Stimulated activated CD4-positive, alpha-beta T cell treated with anti-CD3 and anti-CD28 coated beads, Interleukin-15, amount 100 ng/mL, for 1 hour (primary cell): ENCODE data around the gene ARGLU1.
A peak's percentile ranks its signal among the peaks of the same experiment; 100 is the strongest.

Source experiments
- DNase-seq, 2 donors: peaks; one replicate each; pipeline ENCODE4 v3.0.0-alpha.2; 2020; ENCODE audit warnings: low read depth in 1 of 2, low spot score in 1 of 2

Gene ARGLU1

DNA sequence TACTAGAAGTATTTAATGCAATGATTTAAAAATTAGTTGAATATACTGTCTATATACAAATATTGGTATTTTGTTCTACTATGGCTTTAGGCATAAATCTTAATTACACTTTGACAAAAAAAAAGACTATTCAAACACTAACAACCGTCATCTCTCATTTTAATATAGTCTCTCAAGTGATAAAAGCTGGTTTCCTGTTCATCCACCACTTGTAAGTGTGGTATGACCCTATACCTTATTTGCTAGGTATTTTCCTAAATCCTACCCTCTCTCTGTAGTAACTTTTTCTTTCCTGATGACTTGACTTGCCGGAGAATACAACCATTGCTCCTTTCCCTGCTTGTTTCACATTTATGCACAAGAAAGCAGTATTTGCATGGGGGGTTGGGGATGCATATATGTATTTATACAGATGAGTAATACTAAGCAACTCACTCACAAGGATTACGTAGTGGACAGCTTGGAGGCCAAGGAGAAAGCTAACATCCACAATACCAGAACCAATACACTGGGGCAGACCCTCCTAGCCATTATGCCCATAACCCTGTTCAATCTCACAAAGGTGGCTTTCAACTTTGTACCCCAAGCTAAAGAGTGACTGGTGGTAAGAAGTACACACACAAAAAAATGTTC lies 19.8 kb downstream of the ARGLU1 start:
- DNase-seq: no peak

GRCh38 chr13:106541826-106542225 lies 26.1 kb downstream of the ARGLU1 start:
- DNase-seq: no peak

GRCh38 chr13:106540613-106541012 lies 27.3 kb downstream of the ARGLU1 start:
- no peak for DNase-seq

GRCh38 chr13:106537521-106537920 lies 30.4 kb downstream of the ARGLU1 start:
- no peak for DNase-seq

DNA sequence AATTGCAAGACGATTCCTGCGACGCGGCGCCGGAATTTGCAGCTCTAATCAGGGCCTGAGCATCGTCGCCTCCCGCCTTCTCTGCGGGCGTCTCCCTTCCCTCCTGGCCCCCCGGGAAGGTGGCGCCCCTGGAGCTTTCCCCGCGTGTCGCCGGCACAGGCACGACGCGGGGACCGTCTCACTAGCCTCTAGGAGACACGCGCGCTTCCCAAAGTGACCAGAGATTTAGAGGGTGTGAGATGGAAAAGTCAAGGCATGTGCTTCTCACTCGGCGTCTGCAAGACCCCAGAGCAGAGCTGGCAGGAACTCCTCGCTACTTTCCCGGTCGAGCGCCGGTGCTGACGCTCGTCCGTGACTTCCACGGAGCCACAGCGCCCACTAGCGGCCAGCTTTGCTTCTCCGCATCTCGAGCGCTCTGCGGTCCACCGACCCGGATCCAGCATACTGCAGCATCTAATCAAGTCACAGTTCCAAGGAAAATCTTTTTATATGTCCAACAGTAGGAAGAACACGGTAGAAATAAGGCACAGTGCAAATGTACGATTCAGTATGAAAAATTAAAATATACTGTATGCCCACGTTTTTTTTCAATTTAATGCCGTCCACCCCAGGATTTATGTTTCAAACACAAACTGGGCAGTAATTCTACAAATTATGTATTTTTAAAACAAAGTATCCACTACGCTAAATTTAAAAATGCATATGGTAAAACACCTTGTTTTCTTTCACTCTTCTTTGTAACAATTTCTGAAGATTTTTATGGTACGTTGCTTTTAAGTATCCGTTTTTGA lies 31.5 kb downstream of the ARGLU1 start:
- peak; percentile 67 to 88 for DNase-seq

GRCh38 chr13:106535552-106536243 lies 32.2 kb downstream of the ARGLU1 start, which contains the start of gene EFNB2:
Gene EFNB2, minus strand, starts transcription at chr13:106535662. Its CDS starts 698 bp downstream, at chr13:106534964.
- peak; percentile 74 to 82 for DNase-seq

DNA sequence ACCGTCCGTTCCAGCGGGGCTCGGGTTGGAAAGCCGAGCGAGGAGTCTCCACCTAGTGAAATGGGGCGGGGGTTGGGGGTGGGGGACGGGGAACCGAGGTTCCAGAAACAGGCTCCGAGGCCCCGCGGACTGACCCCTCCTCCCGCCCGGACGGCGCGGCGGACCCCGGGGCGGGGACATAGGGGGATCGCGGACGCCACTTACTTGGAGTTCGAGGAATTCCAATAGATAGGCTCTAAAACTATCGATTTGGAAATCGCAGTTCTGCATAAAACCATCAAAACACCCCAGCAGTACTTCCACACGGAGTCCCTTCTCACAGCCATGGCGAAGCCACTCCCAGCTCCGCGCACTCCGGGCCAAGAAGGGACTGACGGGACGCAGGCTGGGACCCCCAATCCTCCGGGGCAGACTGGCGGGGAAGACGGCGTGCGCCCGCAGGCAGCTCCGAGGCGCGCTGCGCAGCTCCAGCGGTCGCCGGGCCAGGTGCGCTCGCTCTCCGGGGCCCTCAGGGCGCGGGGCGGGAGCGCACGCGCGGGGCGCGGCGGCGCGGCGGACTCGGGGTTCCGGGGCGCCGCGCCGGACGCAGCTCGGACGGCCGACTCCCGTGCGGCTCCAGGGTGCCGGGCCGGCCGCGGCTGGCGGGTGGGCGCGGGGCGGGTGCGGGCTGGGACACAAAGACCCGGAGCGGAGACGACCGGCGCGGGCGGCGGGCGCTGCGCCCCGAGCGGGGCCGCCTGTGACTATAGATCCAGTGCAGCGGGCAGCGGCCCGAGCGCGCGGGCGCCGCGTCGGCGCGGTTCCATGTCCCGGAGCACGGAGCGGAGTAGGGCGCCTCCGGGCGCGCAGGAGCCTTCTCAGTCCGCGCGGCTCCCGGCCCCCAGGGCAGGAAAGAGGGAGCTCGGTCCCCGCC lies 33.0 kb downstream of the ARGLU1 start:
- peak in 1 of 2 donors; percentile 10 for DNase-seq

DNA sequence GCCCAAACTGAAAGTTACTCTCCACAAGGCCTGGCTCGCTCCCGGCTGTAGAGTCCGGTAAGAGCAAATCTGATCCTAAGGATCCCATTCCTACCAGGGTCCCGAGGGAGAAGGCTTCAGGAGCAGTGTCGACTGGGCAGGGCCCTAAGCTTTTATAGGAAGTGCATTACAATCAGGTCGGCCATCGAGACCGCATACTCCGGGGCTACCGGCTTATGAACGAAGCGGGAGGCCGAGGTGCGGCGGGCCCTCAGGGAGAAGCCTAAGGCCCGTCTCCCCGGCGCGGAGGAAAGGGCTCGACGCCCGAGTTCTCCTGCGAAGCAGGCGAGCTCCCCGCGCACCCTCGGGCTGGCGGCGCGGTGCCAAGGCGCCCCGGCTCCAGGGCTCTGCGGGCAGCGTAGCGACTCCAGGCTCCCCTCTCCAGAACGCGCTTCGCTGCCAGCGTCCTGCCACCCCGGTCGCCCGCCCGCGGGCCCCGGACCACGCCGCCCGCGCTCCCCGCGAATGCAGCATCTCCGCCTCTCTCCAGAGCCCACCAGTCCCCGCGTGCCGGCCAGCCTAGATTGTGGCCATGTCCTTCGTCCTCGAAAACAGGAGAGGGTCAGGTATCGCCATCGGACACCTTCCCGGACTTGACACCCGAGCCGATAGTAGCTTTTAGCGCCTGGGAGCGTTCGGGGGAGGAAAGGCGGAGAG lies 33.8 kb downstream of the ARGLU1 start:
- DNase-seq: peak in 1 of 2 donors; percentile 6

- no peak for DNase-seq
Observed at GRCh38 chr13:106533101-106533942, 34.6 kb downstream of the ARGLU1 start.

- no peak for DNase-seq
Observed at GRCh38 chr13:106532111-106532929, 35.6 kb downstream of the ARGLU1 start.

GRCh38 chr13:106530980-106531481 lies 36.9 kb downstream of the ARGLU1 start:
- no peak for DNase-seq

- no peak for DNase-seq
Observed at GRCh38 chr13:106530171-106530851, 37.6 kb downstream of the ARGLU1 start.

GRCh38 chr13:106529415-106530170 lies 38.3 kb downstream of the ARGLU1 start:
- no peak for DNase-seq

GRCh38 chr13:106528718-106529414 lies 39.1 kb downstream of the ARGLU1 start:
- DNase-seq: no peak

- DNase-seq: no peak
Observed at GRCh38 chr13:106527826-106528225, 40.1 kb downstream of the ARGLU1 start.

GRCh38 chr13:106527445-106527801 lies 40.5 kb downstream of the ARGLU1 start:
- no peak for DNase-seq
